GM23338 (cell line): ENCODE data around the gene SYNPO. TPM values are rescaled to one million over a fixed set of nuclear protein-coding genes. Genes with fewer than 3 reads are reported as not detected.

ENCODE experiments used
- ATAC-seq: fragments of 200-7000 bp; cut with Tn5 transposase; 3 replicates; pipeline ENCODE4 v1.9.1; 2020
- DNase-seq: peaks from one replicate; pipeline ENCODE4 v3.0.0-alpha.2; 2015; ENCODE audit warnings: low spot score
- H2AFZ ChIP-seq: fragments of 200-600 bp; sonication (generic); 2 replicates; pipeline ENCODE4 v1.8.0; 2016; ENCODE audit warnings: antibody characterized with exemption, mild to moderate bottlenecking, moderate library complexity
- H3F3A ChIP-seq: fragments of 200-600 bp; sonication (generic); replicated peaks from 2 replicates; pipeline ENCODE4 v1.8.0; 2017; ENCODE audit warnings: antibody characterized with exemption, mixed run types, low read depth
- H3K27ac ChIP-seq: fragments of 200-600 bp; sonication (generic); 2 replicates; pipeline ENCODE4 v1.6.1; 2016; ENCODE audit warnings: low read depth
- H3K27me3 ChIP-seq: fragments of 200-600 bp; sonication (generic); 2 replicates; pipeline ENCODE4 v1.8.0; 2016; ENCODE audit warnings: mild to moderate bottlenecking, mixed run types, moderate library complexity; ENCODE audit not compliant: insufficient read depth
- H3K36me3 ChIP-seq: fragments of 200-600 bp; sonication (generic); 2 replicates; pipeline ENCODE4 v1.8.0; 2016; ENCODE audit warnings: mild to moderate bottlenecking; ENCODE audit not compliant: insufficient read depth
- H3K4me1 ChIP-seq: fragments of 200-600 bp; sonication (generic); 2 replicates; pipeline ENCODE4 v1.8.0; 2016; ENCODE audit warnings: mild to moderate bottlenecking, moderate library complexity; ENCODE audit not compliant: insufficient read depth
- H3K4me2 ChIP-seq: fragments of 200-600 bp; sonication (generic); 2 replicates; pipeline ENCODE4 v1.7.1; 2017; ENCODE audit warnings: mixed run types
- H3K4me3 ChIP-seq: fragments of 200-600 bp; sonication (generic); 2 replicates; pipeline ENCODE4 v1.6.1; 2016; ENCODE audit warnings: mixed run types
- H3K79me2 ChIP-seq: fragments of 200-600 bp; sonication (generic); replicated peaks from 2 replicates; pipeline ENCODE4 v1.8.0; 2017; ENCODE audit warnings: mild to moderate bottlenecking; ENCODE audit not compliant: insufficient read depth
- H3K9me2 ChIP-seq: fragments of 200-600 bp; sonication (generic); 2 replicates; pipeline ENCODE4 v1.8.0; 2017; ENCODE audit not compliant: insufficient read depth
- H4K20me1 ChIP-seq: fragments of 200-600 bp; sonication (generic); replicated peaks from 2 replicates; pipeline ENCODE4 v1.8.0; 2017; ENCODE audit warnings: mild to moderate bottlenecking; ENCODE audit not compliant: insufficient read depth
- H3K27ac Mint-ChIP-seq: 2 replicates; pipeline ENCODE4 v1.8.0; 2020; ENCODE audit warnings: inconsistent platforms, mild to moderate bottlenecking, moderate library complexity, mixed read lengths
- H3K27me3 Mint-ChIP-seq: 3 replicates; pipeline ENCODE4 v1.8.0; 2022; ENCODE audit warnings: low read depth, mild to moderate bottlenecking, moderate library complexity, mixed read lengths, inconsistent platforms; ENCODE audit not compliant: insufficient read depth, poor library complexity
- H3K36me3 Mint-ChIP-seq: 3 replicates; pipeline ENCODE4 v1.8.0; 2021; ENCODE audit warnings: low read depth, mild to moderate bottlenecking, inconsistent platforms, moderate library complexity, mixed read lengths
- H3K4me1 Mint-ChIP-seq: 3 replicates; pipeline ENCODE4 v1.8.0; 2020; ENCODE audit warnings: mild to moderate bottlenecking, inconsistent platforms, mixed read lengths
- H3K4me3 Mint-ChIP-seq: 3 replicates; pipeline ENCODE4 v1.8.0; 2021; ENCODE audit warnings: moderate library complexity, mild to moderate bottlenecking, inconsistent platforms, mixed read lengths
- H3K9me3 Mint-ChIP-seq: 3 replicates; pipeline ENCODE4 v1.8.0; 2020; ENCODE audit warnings: moderate library complexity, mild to moderate bottlenecking, inconsistent platforms, mixed read lengths
- CREB1 ChIP-seq: fragments of 250-450 bp; sonication (Bioruptor Pico); IDR thresholded peaks from 2 replicates; pipeline ENCODE4 v1.5.0; 2020; ENCODE audit warnings: low read depth, mild to moderate bottlenecking, moderate library complexity
- CTCF ChIP-seq, 2 experiments: fragments of 200-600 bp in 1 of 2; sonication (generic) in 1 of 2; conservative IDR thresholded peaks; 2 replicates each; pipeline versions ENCODE4 v1.5.1 to v1.6.1; 2016 to 2017; ENCODE audit warnings: antibody characterized with exemption in 2 of 2, low read depth in 2 of 2, mild to moderate bottlenecking in 2 of 2, moderate library complexity in 1 of 2
- ETS1 ChIP-seq: IDR thresholded peaks from 2 replicates; pipeline ENCODE4 v1.6.1; 2016; ENCODE audit warnings: antibody characterized with exemption
- EZH2 ChIP-seq: fragments of 200-600 bp; sonication (generic); IDR thresholded peaks from one replicate; pipeline ENCODE4 v1.8.0; 2017; ENCODE audit warnings: antibody characterized with exemption, mild to moderate bottlenecking, low read depth; ENCODE audit not compliant: unreplicated experiment
- EZH2phosphoT487 ChIP-seq: fragments of 200-600 bp; sonication (generic); IDR thresholded peaks from one replicate; pipeline ENCODE4 v1.8.1; 2018; ENCODE audit warnings: antibody characterized with exemption; ENCODE audit not compliant: unreplicated experiment
- NANOG ChIP-seq: IDR thresholded peaks from 2 replicates; pipeline ENCODE4 v1.6.1; 2016; ENCODE audit warnings: antibody characterized with exemption, borderline replicate concordance
- POLR2AphosphoS5 ChIP-seq: IDR thresholded peaks from 2 replicates; pipeline ENCODE4 v1.6.1; 2016; ENCODE audit warnings: antibody characterized with exemption, low read depth
- REST ChIP-seq: IDR thresholded peaks from one replicate; pipeline ENCODE4 v1.6.1; 2018; ENCODE audit warnings: antibody characterized with exemption; ENCODE audit not compliant: unreplicated experiment
- STAT1 ChIP-seq: IDR thresholded peaks from one replicate; pipeline ENCODE4 v1.6.1; 2016; ENCODE audit warnings: antibody characterized with exemption; ENCODE audit not compliant: unreplicated experiment
- ZNF114 ChIP-seq: fragments of 250-450 bp; sonication (Bioruptor Pico); IDR thresholded peaks from 2 replicates; pipeline ENCODE4 v1.5.0; 2020; ENCODE audit warnings: mild to moderate bottlenecking, moderate library complexity
- ZNF462 ChIP-seq: fragments of 250-450 bp; sonication (Bioruptor Pico); IDR thresholded peaks from 2 replicates; pipeline ENCODE4 v1.5.0; 2020; ENCODE audit warnings: mild to moderate bottlenecking, moderate library complexity
- polyA plus RNA-seq: library from polyadenylated mRNA; unstranded; fragments of >200 nt; fragmentation: Nextera tagmentation; extraction: Ambion mirVana; gene quantifications from 2 replicates; pipeline ENCODE4 v1.2.1, GENCODE V29; 2016
- total RNA-seq: library from RNA; depleted of rRNA; stranded (reverse); fragments of >200 nt; shearing (Covaris generic); gene quantifications from 2 replicates; pipeline ENCODE4 v1.2.3, GENCODE V29; 2014

Gene SYNPO
- total and polyA plus RNA-seq, 2 experiments from 2014 or later, result 0.16 to 1.3 TPM

GRCh38 chr5:150692276-150692675, 51.8 kb downstream of the SYNPO start (continued):
- TF ChIP-seq STAT1, result no peak

- no peaks in the 10 kb centered on the region for H3K27me3 Mint-ChIP-seq
- no peak overlapping the region for H3K4me2 ChIP-seq
- H4K20me1 ChIP-seq, result 0 out of 2 replicates have a peak, but pooled peaks cover 4% of the 10 kb centered on the region
- H2AFZ ChIP-seq, result no peak overlapping the region
- H3K79me2 ChIP-seq, result peaks cover 9% of the 10 kb centered on the region
- peaks cover 75% of the 10 kb centered on the region for H3K36me3 ChIP-seq
- no peak overlapping the region for H3K4me3 Mint-ChIP-seq
- H3F3A ChIP-seq, result no peaks in the 10 kb centered on the region
- peaks cover 78% of the 10 kb centered on the region for H3K36me3 Mint-ChIP-seq
- peaks cover 7% of the 10 kb centered on the region for H3K4me1 Mint-ChIP-seq
- H3K27ac Mint-ChIP-seq, result no peak overlapping the region
- ATAC-seq (no peak), DNase-seq (no peak)
- H3K9me3 Mint-ChIP-seq, result no peaks in the 10 kb centered on the region
- no peak overlapping the region for H3K4me3 ChIP-seq
- H3K27me3 ChIP-seq, result no peaks in the 10 kb centered on the region
- H3K9me2 ChIP-seq, result no peaks in the 10 kb centered on the region
- no peak for TF ChIP-seq POLR2AphosphoS5
- no peak for TF ChIP-seq REST
- TF ChIP-seq EZH2, result no peak
- TF ChIP-seq ETS1, result no peak
- no peak for TF ChIP-seq ZNF114
- TF ChIP-seq EZH2phosphoT487, result no peak
- no peak for TF ChIP-seq ZNF462 (CRISPR knock-in tag)
- TF ChIP-seq CREB1 (CRISPR knock-in tag), result no peak
- no peak for TF ChIP-seq CTCF (conservative IDR thresholded peaks at IDR 0.05; ENCODE audit: low read depth in 2 of 2)
- TF ChIP-seq NANOG, result no peak
- H3K27ac ChIP-seq, result no peak overlapping the region
- H3K4me1 ChIP-seq, result peaks cover under 1% of the 10 kb centered on the region; the same call in 1 of the 2 replicates
Measured at GRCh38 chr5:150694612-150695011, 54.2 kb downstream of the SYNPO start.
